ENCODE results near the gene MPDU1. TPM values are rescaled to one million over a fixed set of nuclear protein-coding genes. Genes with fewer than 3 reads are reported as not detected.

The MPDU1 gene
- total RNA-seq, 1 donor from 2014 or later: 61.8 TPM

GRCh38 chr17:7587420-7588151 lies 3.9 kb downstream of the MPDU1 start:
- Mint-ChIP-seq H3K4me1 (ENCODE audit: unreplicated experiment) (peaks cover 32% of the 10 kb centered on the region), H3K4me3 (peak overlapping the region; percentile 51), H3K36me3 (peaks cover 12% of the 10 kb centered on the region), H3K27me3 (no peaks in the 10 kb centered on the region), H3K27ac (peak overlapping the region; percentile 82), H3K9me3 (no peaks in the 10 kb centered on the region)
- TF ChIP-seq CTCF (conservative IDR thresholded peaks at IDR 0.05): no peak
- DNase-seq (ENCODE audit: extremely low spot score, unreplicated experiment): no peak

- H3K4me3 Mint-ChIP-seq: no peak overlapping the region
- no peaks in the 10 kb centered on the region for H3K9me3 Mint-ChIP-seq
- no peak for DNase-seq (ENCODE audit: extremely low spot score, unreplicated experiment)
- TF ChIP-seq CTCF (conservative IDR thresholded peaks at IDR 0.05): no peak
- H3K36me3 Mint-ChIP-seq: peaks cover 18% of the 10 kb centered on the region
- no peak overlapping the region for H3K27ac Mint-ChIP-seq
- no peaks in the 10 kb centered on the region for H3K27me3 Mint-ChIP-seq
- peaks cover 27% of the 10 kb centered on the region for H3K4me1 Mint-ChIP-seq (ENCODE audit: unreplicated experiment)
Observed at GRCh38 chr17:7588553-7589203, 5.0 kb downstream of the MPDU1 start.

GRCh38 chr17:7589204-7589868 lies 5.7 kb downstream of the MPDU1 start:
- H3K27ac Mint-ChIP-seq: no peak overlapping the region
- H3K27me3 Mint-ChIP-seq: no peaks in the 10 kb centered on the region
- DNase-seq (ENCODE audit: extremely low spot score, unreplicated experiment): no peak
- TF ChIP-seq CTCF (conservative IDR thresholded peaks at IDR 0.05): peak; percentile 82
- no peaks in the 10 kb centered on the region for H3K9me3 Mint-ChIP-seq
- H3K4me3 Mint-ChIP-seq: peak overlapping the region; percentile 58
- H3K36me3 Mint-ChIP-seq: peaks cover 25% of the 10 kb centered on the region
- H3K4me1 Mint-ChIP-seq (ENCODE audit: unreplicated experiment): peaks cover 21% of the 10 kb centered on the region

GRCh38 chr17:7589891-7590691 lies 6.4 kb downstream of the MPDU1 start, which contains the start of gene SOX15:
TSS of gene SOX15 (minus strand) at chr17:7590094. CDS start at chr17:7589676, 418 bp downstream.
- DNase-seq (ENCODE audit: extremely low spot score, unreplicated experiment): no peak
- H3K36me3 Mint-ChIP-seq: peaks cover 23% of the 10 kb centered on the region
- no peaks in the 10 kb centered on the region for H3K9me3 Mint-ChIP-seq
- H3K27ac Mint-ChIP-seq: peak within 1 kb of the TSS; percentile 96
- peaks cover 14% of the 10 kb centered on the region for H3K4me1 Mint-ChIP-seq (ENCODE audit: unreplicated experiment)
- H3K4me3 Mint-ChIP-seq: peak within 1 kb of the TSS; percentile 58
- H3K27me3 Mint-ChIP-seq: no peaks in the 10 kb centered on the region
- TF ChIP-seq CTCF (conservative IDR thresholded peaks at IDR 0.05): no peak

- H3K27me3 Mint-ChIP-seq: no peaks in the 10 kb centered on the region
- peak overlapping the region; percentile 96 for H3K27ac Mint-ChIP-seq
- peaks cover 25% of the 10 kb centered on the region for H3K36me3 Mint-ChIP-seq
- H3K4me1 Mint-ChIP-seq (ENCODE audit: unreplicated experiment): peaks cover 13% of the 10 kb centered on the region
- DNase-seq (ENCODE audit: extremely low spot score, unreplicated experiment): no peak
- H3K9me3 Mint-ChIP-seq: no peaks in the 10 kb centered on the region
- TF ChIP-seq CTCF (conservative IDR thresholded peaks at IDR 0.05): no peak
- H3K4me3 Mint-ChIP-seq: peak overlapping the region; percentile 12
Observed at GRCh38 chr17:7590743-7591142, 7.1 kb downstream of the MPDU1 start.

All from type B pancreatic cell (in vitro differentiated cells).